Urothelium cell line (cell line): ENCODE data around the gene XCL1.
A peak's percentile ranks its signal among the peaks of the same experiment; 100 is the strongest.

Source experiments
- DNase-seq: peaks from one replicate; pipeline ENCODE4 v3.0.0; 2011; ENCODE audit warnings: low spot score, mixed read lengths
- FAIRE-seq: peaks from 2 replicates; lab custom pipeline; 2011; peaks lifted over from hg19 to GRCh38; lab: Jason Lieb, UNC

Gene XCL1

DNA sequence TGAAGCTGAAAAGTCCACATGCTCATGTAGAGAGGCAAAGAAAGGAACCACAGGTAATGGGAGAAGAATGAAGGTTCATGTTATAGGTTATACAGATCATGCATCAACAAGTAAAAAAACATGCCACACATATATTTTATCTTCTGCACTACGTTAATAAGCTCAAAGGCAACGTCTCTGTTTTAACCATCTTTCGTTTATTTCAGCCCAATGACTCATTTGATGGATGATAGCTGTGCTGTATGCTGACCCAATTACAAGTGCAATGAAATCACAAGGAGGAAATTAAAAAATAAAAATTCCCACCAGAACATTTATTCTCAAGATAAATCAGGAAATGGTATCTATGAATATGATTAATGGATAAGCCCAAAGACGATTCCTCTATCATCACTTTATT lies 24.6 kb downstream of the XCL1 start:
- DNase-seq: no peak
- no peak for FAIRE-seq

GRCh38 chr1:168603501-168604110 lies 27.2 kb downstream of the XCL1 start:
- DNase-seq (peak; percentile 70), FAIRE-seq (peak; percentile 92)

- DNase-seq (no peak), FAIRE-seq (no peak)
These were observed 29.0 kb downstream of the XCL1 start for GRCh38 chr1:168605443-168605842.

- DNase-seq (no peak), FAIRE-seq (no peak)
These were observed 29.7 kb downstream of the XCL1 start for GRCh38 chr1:168606096-168606495.

DNA sequence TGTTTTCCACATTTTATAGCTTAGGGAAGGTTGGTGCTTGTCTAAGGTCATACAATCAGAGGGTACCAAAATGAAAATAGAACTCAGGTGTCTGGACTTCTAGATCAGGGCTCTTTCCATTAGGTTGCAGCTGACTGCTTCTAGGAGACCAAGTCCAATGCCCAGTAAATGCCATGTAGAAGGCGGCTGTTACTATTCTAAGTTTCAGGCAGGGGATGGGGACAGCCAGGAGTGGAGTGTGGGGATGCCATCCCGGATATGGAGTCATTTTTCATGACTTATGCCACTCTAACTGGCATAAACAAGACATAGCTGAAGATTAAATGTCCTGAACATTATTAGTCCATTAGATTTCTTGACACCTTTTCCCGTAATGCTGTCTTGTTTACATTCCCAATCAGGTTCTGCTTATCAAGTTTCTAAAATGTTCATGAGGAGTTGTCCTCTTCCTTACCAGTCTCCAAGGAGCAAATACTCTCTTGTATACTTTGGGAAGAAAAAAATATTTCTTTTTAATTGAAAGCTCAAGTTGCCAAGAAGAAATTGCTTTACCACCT lies 31.5 kb downstream of the XCL1 start:
- DNase-seq (no peak), FAIRE-seq (no peak)

DNA sequence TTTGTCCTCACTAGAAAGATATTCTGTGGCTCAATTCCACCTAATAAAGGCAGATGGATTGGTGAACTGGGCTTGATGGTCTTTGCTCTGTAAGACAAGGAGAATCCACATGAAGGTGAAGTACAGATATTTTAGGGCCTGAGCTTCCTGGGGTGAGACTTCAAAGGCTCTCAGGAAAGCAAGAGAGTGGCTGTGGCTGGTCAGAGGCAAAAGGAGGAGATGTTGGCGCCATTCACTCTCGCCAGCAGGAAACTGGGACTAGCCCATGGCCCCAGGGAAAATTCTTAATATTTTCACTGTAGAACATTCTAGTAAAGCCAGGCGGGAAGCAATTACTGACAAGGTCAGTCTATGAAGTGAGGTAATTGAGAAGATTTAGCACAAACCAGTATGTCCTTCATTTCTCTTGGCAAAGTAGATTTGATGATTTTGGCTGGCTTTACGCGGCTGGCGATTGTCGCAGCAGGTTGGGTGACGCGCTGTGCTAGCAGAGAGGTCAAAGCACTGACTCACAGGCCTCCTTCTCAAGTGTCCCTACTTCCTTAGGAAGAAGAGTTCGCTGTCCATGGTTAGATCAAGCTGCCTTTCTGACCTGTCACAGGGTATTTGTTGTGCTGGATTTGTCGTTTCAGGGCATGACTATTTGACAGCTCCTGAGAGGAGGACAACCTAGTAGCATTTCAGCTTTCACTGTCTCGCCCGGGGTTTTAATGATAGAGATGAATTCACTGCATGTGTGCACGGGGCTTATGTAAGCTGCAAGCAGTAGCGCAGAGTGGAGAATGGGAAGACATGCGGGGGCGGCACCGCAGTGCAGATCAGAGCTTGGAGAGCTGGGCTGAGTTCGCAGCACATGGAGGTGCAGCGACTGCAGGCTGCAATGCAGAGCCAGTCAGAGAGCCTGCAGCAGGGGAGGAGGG lies 32.7 kb downstream of the XCL1 start:
- FAIRE-seq (no peak), DNase-seq (peak; percentile 29)

- DNase-seq: no peak
- FAIRE-seq: no peak
These were observed 33.5 kb downstream of the XCL1 start for GRCh38 chr1:168609741-168610510.

- no peak for DNase-seq
- FAIRE-seq: no peak
These were observed 36.6 kb downstream of the XCL1 start for GRCh38 chr1:168613038-168613451.

- DNase-seq: no peak
These were observed 37.4 kb downstream of the XCL1 start for GRCh38 chr1:168613691-168614231.

GRCh38 chr1:168614235-168614634 lies 37.8 kb downstream of the XCL1 start:
- FAIRE-seq (no peak), DNase-seq (no peak)

More at GRCh38 chr1:168613691-168614231, 37.4 kb downstream of the XCL1 start:
- no peak for FAIRE-seq

DNA sequence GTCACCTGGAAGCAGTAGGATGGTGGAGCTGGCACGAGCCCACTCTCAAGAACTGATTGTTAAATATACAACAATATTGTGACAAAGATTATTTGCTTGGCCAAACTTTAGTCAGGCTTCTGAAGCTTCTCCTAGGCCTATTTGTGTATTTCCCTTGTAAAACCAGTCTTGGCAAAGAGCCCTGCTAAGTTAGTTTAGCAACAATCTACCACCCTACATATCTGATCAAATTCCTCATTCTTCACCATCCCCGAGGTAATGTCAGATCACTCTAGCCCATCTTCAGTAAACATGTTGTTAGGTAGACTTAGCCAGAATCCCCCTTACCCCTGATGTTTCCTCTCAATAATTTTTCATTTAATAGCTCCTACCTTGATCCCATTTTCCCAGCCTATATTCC lies 39.6 kb downstream of the XCL1 start:
- FAIRE-seq (no peak), DNase-seq (no peak)

DNA sequence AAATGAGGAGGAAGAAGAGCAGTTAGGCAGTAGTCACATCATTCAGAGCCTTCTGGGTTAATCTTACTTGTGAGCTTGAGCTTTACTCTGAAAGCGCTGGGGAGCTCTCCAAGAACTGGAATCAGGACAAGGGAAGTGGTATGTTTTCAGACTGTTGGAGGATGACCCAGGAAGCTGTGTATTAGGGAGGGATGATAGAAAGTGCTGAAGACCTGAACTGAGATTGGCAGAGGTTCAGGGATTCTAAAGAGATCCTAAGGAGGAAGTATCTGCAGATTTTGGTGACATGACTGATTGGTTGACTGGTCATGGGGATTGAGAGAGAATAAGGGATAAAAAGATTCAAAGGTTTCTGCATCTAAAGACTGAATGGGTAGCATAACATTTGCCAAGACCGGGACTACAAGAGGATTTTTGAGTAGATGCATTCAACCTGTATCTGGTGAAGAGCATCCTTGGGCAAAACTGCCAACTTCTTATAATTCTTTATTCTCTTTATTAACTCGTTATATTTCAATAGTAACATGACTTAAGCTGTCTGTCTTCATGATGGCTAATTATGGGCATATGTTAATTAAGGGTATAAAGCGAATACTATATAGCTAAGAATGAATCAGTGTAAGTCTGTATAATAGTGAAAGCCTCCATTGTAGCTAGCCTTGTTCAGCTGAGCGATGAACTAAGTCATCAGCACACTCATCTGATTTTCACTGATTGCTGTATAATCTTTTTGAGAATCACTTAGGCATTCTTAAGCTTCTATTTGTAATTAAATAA lies 41.8 kb downstream of the XCL1 start:
- no peak for FAIRE-seq
- no peak for DNase-seq

DNA sequence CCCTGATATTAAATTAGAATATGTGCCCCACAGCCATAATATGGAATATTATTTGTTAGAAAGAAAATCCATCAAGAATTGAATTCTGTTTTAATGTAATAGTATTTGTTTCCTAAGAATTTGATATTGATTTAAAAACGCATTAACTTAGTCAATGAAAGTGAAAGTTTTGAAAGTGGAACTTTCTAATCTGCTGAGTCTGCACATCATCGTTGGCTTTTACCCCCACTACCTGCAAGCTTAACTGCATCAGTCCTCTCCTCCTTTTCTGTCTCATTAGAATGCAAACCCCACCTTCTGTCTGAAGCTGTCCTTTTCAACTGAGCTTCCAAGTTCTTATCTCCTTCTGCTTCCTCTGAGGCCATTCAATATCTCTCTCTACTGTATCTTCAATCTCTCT lies 42.5 kb downstream of the XCL1 start:
- FAIRE-seq: no peak
- no peak for DNase-seq

- DNase-seq (no peak), FAIRE-seq (no peak)
These were observed 45.0 kb downstream of the XCL1 start for GRCh38 chr1:168621356-168621755.

GRCh38 chr1:168623003-168623828 lies 46.8 kb downstream of the XCL1 start:
- peak; percentile 78 for DNase-seq
- FAIRE-seq: no peak

DNA sequence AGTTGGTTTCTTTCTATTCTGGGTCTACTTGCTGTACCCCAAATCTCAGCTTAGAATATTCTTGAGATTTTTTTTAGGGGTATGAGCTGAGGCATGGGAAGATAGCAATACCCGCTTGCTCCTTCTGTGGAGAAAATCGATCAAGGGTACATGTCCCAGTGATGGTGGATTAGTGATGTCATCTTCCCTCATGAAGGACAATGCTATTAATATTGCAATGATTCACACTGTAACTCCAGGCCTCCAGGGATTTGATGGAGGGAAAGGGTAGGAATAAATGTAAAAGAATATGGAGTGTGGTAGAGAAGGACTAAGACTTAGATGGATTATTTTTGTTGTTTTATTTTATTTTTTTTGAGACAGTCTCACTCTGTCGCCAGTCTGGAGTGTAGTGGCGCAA lies 47.4 kb downstream of the XCL1 start:
- FAIRE-seq: no peak

DNA sequence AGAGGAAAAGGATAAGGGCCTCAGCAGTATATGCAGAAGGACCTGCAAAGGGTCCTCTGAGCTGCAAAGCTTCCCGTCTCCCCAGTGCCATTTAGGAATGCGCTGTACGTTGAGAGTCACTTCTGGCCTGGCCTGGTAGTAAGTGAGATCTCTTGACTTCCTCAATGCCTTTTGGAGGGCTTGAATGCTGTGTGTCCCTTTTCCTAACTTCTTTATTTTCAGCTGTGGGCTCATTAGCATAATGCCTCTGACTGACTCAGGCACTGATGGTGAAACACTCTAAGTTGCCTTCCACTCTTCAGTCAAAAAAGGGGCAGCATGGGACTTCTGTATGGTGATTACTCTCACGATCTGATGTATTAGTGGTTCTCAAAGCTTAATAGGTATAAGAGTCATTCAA lies 49.9 kb downstream of the XCL1 start:
- no peak for FAIRE-seq
- DNase-seq: no peak

More for the DNA sequence above, 47.4 kb downstream of the XCL1 start:
- no peak for DNase-seq

GRCh38 chr1:168627370-168627769 lies 51.0 kb downstream of the XCL1 start:
- FAIRE-seq (no peak), DNase-seq (no peak)

- FAIRE-seq (no peak), DNase-seq (peak; percentile 70)
These were observed 52.4 kb downstream of the XCL1 start for GRCh38 chr1:168628807-168629206.
